ENCODE results near the gene ARHGAP20. TPM values are rescaled to one million over a fixed set of nuclear protein-coding genes. Genes with fewer than 3 reads are reported as not detected.

Gene ARHGAP20
- total and polyA plus RNA-seq, 7 donors, result 0.69 to 5.3 (median 2.2) TPM

GRCh38 chr11:110571081-110571720 is 141.0 kb downstream of the ARHGAP20 start:
- DNase-seq, result no peak
- WGBS, 2 donors, result 66 to 71% methylated on average over 5 of the region's 5 CpGs
- H3K27ac ChIP-seq, result no peak overlapping the region
- H3K27me3 ChIP-seq, result no peaks in the 10 kb centered on the region
- H3K9me3 ChIP-seq, result no peaks in the 10 kb centered on the region
- no peaks in the 10 kb centered on the region for H3K36me3 ChIP-seq
- TF ChIP-seq EP300 (IDR thresholded peaks at IDR 0.05) (no peak), POLR2AphosphoS5 (IDR thresholded peaks at IDR 0.05) (no peak), POLR2A (IDR thresholded peaks at IDR 0.05) (no peak)
- TF ChIP-seq, protein P1, sequence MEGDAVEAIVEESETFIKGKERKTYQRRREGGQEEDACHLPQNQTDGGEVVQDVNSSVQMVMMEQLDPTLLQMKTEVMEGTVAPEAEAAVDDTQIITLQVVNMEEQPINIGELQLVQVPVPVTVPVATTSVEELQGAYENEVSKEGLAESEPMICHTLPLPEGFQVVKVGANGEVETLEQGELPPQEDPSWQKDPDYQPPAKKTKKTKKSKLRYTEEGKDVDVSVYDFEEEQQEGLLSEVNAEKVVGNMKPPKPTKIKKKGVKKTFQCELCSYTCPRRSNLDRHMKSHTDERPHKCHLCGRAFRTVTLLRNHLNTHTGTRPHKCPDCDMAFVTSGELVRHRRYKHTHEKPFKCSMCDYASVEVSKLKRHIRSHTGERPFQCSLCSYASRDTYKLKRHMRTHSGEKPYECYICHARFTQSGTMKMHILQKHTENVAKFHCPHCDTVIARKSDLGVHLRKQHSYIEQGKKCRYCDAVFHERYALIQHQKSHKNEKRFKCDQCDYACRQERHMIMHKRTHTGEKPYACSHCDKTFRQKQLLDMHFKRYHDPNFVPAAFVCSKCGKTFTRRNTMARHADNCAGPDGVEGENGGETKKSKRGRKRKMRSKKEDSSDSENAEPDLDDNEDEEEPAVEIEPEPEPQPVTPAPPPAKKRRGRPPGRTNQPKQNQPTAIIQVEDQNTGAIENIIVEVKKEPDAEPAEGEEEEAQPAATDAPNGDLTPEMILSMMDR (IDR thresholded peaks at IDR 0.05), result no peak
- H3K4me3 ChIP-seq, result no peak overlapping the region
- H3K4me1 ChIP-seq, result no peaks in the 10 kb centered on the region
- intact Hi-C loops (cut with DNase I), result no loop called here

DNA sequence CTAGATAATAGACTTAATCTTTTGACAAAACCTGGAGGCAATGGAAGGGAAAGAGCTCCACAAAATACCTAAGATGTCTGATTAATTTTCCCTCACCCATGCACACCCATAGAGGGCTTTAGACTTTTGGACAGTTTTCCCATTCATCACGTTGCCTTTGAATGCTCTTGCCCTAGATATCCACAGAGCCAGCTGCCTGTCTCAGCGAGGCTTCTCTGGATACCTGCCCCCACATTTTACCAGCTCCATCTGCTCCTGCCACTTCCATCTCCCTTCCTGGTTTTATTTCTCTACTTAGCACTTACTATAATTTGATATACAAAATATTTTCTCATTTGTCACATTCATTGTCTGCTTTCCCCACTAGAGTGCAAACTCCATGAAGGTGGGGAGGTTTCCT is 145.7 kb downstream of the ARHGAP20 start:
- H3K36me3 ChIP-seq, result no peaks in the 10 kb centered on the region
- H3K4me3 ChIP-seq, result no peak overlapping the region
- intact Hi-C loops (cut with DNase I), result no loop called here
- TF ChIP-seq, protein P1 (IDR thresholded peaks at IDR 0.05), result no peak
- no peak for TF ChIP-seq POLR2A (IDR thresholded peaks at IDR 0.05)
- no peak for TF ChIP-seq EP300 (IDR thresholded peaks at IDR 0.05)
- no peak for TF ChIP-seq POLR2AphosphoS5 (IDR thresholded peaks at IDR 0.05)
- no peaks in the 10 kb centered on the region for H3K9me3 ChIP-seq
- DNase-seq, result no peak
- H3K27me3 ChIP-seq, result no peaks in the 10 kb centered on the region
- no peak overlapping the region for H3K27ac ChIP-seq
- no peaks in the 10 kb centered on the region for H3K4me1 ChIP-seq
- WGBS, 2 donors, result 53 to 73% methylated on average over 2 of the region's 2 CpGs

DNA sequence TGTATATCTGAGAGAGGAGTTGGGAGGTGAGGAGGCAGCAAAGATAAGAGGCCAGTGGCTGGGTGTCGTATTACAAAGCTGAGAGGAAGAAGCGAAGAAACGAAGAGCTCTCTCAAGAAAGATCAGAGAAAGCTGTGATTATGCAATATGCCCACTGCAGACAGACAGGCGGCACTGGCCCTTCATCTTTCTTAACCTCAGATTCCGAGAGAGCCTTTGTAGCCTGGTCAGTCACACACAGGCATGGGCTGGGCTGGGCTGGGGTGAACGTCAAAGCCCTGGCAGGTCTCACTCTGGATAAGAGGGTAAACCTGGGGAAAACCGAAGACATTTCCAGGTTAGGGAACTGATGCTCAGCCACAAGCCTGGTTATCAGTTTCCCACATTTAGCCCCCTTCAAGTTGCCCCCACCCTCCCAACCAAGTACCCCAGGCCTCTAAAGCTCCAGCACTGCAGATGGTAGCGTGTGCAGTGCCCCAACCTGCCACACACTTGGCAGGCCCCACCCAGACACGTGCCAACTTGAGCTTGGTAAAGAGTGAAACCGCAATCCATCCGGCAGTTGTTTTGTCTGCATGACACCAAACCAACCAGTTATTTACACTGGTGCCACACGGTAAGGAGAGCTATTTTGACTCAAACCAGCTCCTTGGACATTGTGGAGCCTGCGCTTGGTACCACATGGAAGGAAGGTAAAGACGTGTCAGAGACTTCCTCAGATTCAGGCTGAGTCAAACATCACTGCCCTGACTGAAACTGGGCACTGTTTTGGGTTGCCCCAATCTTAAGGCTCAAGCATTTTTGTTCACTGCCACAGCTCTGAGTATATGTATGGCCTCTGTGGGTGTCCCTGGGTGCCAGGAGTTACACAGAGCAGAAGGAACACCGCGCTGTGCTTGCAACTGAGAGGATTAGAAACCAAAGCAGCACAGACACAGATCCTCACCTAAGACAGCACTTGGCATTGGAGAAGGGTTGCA is 146.6 kb downstream of the ARHGAP20 start:
- intact Hi-C loops (cut with DNase I), result no loop called here
- TF ChIP-seq EP300 (IDR thresholded peaks at IDR 0.05) (no peak), POLR2AphosphoS5 (IDR thresholded peaks at IDR 0.05) (no peak), POLR2A (IDR thresholded peaks at IDR 0.05) (no peak)
- TF ChIP-seq, protein P1 (IDR thresholded peaks at IDR 0.05), result no peak
- 59 to 68% methylated on average over 16 of the region's 16 CpGs for WGBS, 2 donors

DNA sequence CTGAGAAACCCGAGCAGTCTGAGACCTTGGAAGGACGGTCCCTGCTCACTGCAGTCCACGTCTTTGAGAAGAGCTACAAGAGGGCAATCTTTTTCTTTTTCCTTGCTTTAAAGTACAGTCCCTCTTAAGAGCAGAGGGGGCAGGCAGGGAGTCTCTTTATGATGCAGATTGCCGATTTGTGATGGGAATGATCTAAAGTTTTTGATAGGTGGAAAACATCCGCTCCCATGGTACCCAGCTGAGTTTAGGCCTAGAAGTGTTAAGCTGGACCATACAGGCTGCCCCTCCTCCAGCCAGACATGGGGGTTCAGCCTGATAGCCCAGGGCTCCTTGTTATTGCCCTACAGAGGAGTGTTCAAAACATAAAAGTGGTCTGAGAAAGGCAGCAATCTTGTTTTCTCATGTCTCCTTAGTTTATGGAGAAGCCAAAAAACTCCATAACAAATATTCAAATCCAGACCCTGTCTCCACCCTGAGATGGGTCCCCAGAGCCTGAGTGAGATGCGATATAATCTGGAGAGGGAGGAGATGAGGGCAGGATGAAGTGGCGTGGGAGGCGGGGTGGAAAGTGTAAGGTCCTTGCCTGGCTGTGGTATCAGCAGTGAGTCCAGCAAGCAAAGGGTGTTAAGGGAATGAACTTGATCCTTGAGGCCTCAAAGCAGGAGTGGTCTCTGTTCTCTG is 147.4 kb downstream of the ARHGAP20 start:
- no peaks in the 10 kb centered on the region for H3K36me3 ChIP-seq
- H3K9me3 ChIP-seq, result no peaks in the 10 kb centered on the region
- H3K4me1 ChIP-seq, result no peaks in the 10 kb centered on the region
- DNase-seq, result no peak
- H3K27ac ChIP-seq, result no peak overlapping the region
- WGBS, 2 donors, result 79 to 81% methylated on average over 8 of the region's 8 CpGs
- no peak overlapping the region for H3K4me3 ChIP-seq
- intact Hi-C loops (cut with DNase I), result no loop called here
- TF ChIP-seq, protein P1 (IDR thresholded peaks at IDR 0.05), result no peak
- TF ChIP-seq POLR2A (IDR thresholded peaks at IDR 0.05) (no peak), POLR2AphosphoS5 (IDR thresholded peaks at IDR 0.05) (no peak), EP300 (IDR thresholded peaks at IDR 0.05) (no peak)
- H3K27me3 ChIP-seq, result no peaks in the 10 kb centered on the region

More for the DNA sequence above, 146.6 kb downstream of the ARHGAP20 start:
- no peaks in the 10 kb centered on the region for H3K36me3 ChIP-seq
- no peaks in the 10 kb centered on the region for H3K9me3 ChIP-seq
- no peaks in the 10 kb centered on the region for H3K27me3 ChIP-seq
- no peaks in the 10 kb centered on the region for H3K4me1 ChIP-seq
- no peak overlapping the region for H3K27ac ChIP-seq
- no peak overlapping the region for H3K4me3 ChIP-seq
- no peak for DNase-seq

Data from sigmoid colon (tissue), 7 donors.